ENCODE data around the gene UGT2B10. TPM values are rescaled to one million over a fixed set of nuclear protein-coding genes. Genes with fewer than 3 reads are reported as not detected.

Gene UGT2B10
- polyA plus RNA-seq, 1 donor from 2014 or later, result not detected

DNA sequence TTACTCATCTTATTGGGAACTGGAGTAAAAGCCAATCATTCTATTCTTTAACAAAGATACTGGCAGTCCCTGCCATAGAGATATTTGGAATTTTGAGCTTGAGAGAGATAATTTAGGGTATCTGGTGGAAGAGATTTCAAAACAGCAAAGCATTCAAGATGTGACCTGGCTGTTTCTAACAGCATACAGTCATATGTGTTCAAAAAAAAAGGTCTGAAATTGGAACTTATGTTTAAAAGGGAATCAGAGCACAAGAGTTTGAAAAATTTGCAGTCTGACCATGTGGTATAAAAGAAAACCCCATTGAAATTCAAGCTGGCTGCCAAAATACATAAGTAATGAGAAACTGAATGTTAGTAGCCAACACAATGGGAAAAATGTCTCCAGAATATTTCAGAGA lies 42.2 kb downstream of the UGT2B10 start:
- Histone ChIP-seq H3F3A (ENCODE audit: insufficient read depth, low read length, poor library complexity, severe bottlenecking) (no peaks in the 10 kb centered on the region), H3K4me2 (ENCODE audit: low read length) (no peak overlapping the region), H4K20me1 (ENCODE audit: insufficient read depth) (no peaks in the 10 kb centered on the region)

GRCh38 chr4:68859655-68860054 lies 43.9 kb downstream of the UGT2B10 start:
- no peaks in the 10 kb centered on the region for H3K9me3 ChIP-seq (ENCODE audit: low read length)
- H3K79me2 ChIP-seq (replicated peaks; ENCODE audit: insufficient read depth, low read length), result no peaks in the 10 kb centered on the region
- no peak overlapping the region for H3K4me2 ChIP-seq (ENCODE audit: low read length)
- H3K36me3 ChIP-seq (ENCODE audit: insufficient read depth, low read length), result no peaks in the 10 kb centered on the region
- H3K27ac ChIP-seq (ENCODE audit: low read length), result no peak overlapping the region
- H3K9ac ChIP-seq (ENCODE audit: low read length), result no peak overlapping the region
- no peak overlapping the region for H3K4me3 ChIP-seq (ENCODE audit: low read length)
- no peaks in the 10 kb centered on the region for H3F3A ChIP-seq (ENCODE audit: insufficient read depth, low read length, poor library complexity, severe bottlenecking)
- H2AFZ ChIP-seq (ENCODE audit: low read depth, low read length), result no peak overlapping the region
- H3K9me2 ChIP-seq (ENCODE audit: insufficient read depth, low read length), result no peaks in the 10 kb centered on the region
- H4K20me1 ChIP-seq (ENCODE audit: insufficient read depth), result no peaks in the 10 kb centered on the region
- no peaks in the 10 kb centered on the region for H3K27me3 ChIP-seq (ENCODE audit: insufficient read depth, low read depth, low read length)
- TF ChIP-seq SMC3 (conservative IDR thresholded peaks at IDR 0.05; ENCODE audit: poor library complexity) (no peak), MXI1 (conservative IDR thresholded peaks at IDR 0.05; ENCODE audit: poor library complexity, severe bottlenecking) (no peak), RAD21 (conservative IDR thresholded peaks at IDR 0.05) (no peak), EZH2 (IDR thresholded peaks at IDR 0.05; ENCODE audit: borderline replicate concordance, insufficient read depth, low read length, poor library complexity, severe bottlenecking) (no peak), EP300 (conservative IDR thresholded peaks at IDR 0.05; ENCODE audit: poor library complexity, severe bottlenecking) (no peak), POLR2AphosphoS5 (IDR thresholded peaks at IDR 0.05) (no peak), CTCF (IDR thresholded peaks at IDR 0.05; ENCODE audit: poor library complexity, severe bottlenecking) (no peak), TAF1 (IDR thresholded peaks at IDR 0.05; ENCODE audit: low read depth) (no peak)

More for the DNA sequence above, 42.2 kb downstream of the UGT2B10 start:
- no peak for TF ChIP-seq SMC3 (conservative IDR thresholded peaks at IDR 0.05; ENCODE audit: poor library complexity)
- TF ChIP-seq EZH2 (IDR thresholded peaks at IDR 0.05; ENCODE audit: borderline replicate concordance, insufficient read depth, low read length, poor library complexity, severe bottlenecking), result no peak
- no peak for TF ChIP-seq CTCF (IDR thresholded peaks at IDR 0.05; ENCODE audit: poor library complexity, severe bottlenecking)
- no peak for TF ChIP-seq TAF1 (IDR thresholded peaks at IDR 0.05; ENCODE audit: low read depth)
- TF ChIP-seq MXI1 (conservative IDR thresholded peaks at IDR 0.05; ENCODE audit: poor library complexity, severe bottlenecking), result no peak
- no peak for TF ChIP-seq RAD21 (conservative IDR thresholded peaks at IDR 0.05)
- TF ChIP-seq REST (IDR thresholded peaks at IDR 0.05; ENCODE audit: borderline replicate concordance), result no peak
- no peak for TF ChIP-seq EP300 (conservative IDR thresholded peaks at IDR 0.05; ENCODE audit: poor library complexity, severe bottlenecking)
- no peak for TF ChIP-seq POLR2AphosphoS5 (IDR thresholded peaks at IDR 0.05)
- Histone ChIP-seq H3K9ac (ENCODE audit: low read length) (no peak overlapping the region), H3K9me3 (ENCODE audit: low read length) (no peaks in the 10 kb centered on the region), H3K9me2 (ENCODE audit: insufficient read depth, low read length) (no peaks in the 10 kb centered on the region), H3K36me3 (ENCODE audit: insufficient read depth, low read length) (no peaks in the 10 kb centered on the region), H3K27ac (ENCODE audit: low read length) (no peak overlapping the region), H3K4me3 (ENCODE audit: low read length) (no peak overlapping the region), H3K27me3 (ENCODE audit: insufficient read depth, low read depth, low read length) (no peaks in the 10 kb centered on the region), H2AFZ (ENCODE audit: low read depth, low read length) (no peak overlapping the region), H3K79me2 (replicated peaks; ENCODE audit: insufficient read depth, low read length) (no peaks in the 10 kb centered on the region)
